GM18505 (cell line): ENCODE measurements around the gene ZNF569.
"Not testable (repeated sequence)": the region's sequence is repeated elsewhere in the genome, so short reads cannot be mapped to it uniquely, and the experiment has no call there.

ENCODE experiments used
- ATAC-seq: cut with Tn5 transposase; IDR thresholded peaks from one replicate; pipeline ENCODE4 v1.9.1; 2021; ENCODE audit not compliant: unreplicated experiment
- POLR2A ChIP-seq: IDR thresholded peaks from 4 replicates; pipeline ENCODE4 v1.6.1; 2011; ENCODE audit warnings: borderline replicate concordance; ENCODE audit not compliant: insufficient read depth, insufficient read length; ENCODE audit errors: extremely low read depth

Gene ZNF569

GRCh38 chr19:37452500-37453245 is 14.6 kb downstream of the ZNF569 start:
- ATAC-seq: no peak
- no peak for TF ChIP-seq POLR2A

- ATAC-seq: no peak
- no peak for TF ChIP-seq POLR2A
Measured at GRCh38 chr19:37413313-37414084, 53.7 kb downstream of the ZNF569 start.

DNA sequence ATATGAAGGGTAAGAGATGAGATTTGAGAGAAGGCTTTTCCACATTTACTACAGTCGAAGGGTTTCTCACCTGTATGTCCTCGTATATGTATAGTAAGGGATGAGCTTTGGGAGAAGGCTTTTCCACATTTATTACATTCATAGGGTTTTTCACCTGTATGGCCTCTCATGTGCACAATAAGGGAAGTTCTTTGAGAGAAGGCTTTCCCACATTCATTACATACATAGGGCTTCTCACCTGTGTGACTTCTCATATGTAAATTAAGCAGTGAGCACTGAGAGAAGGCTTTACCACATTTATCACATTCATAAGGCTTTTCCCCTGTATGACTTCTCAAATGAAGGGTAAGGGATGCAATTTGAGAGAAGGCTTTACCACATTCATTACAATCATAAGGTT is 54.5 kb downstream of the ZNF569 start:
- no peak for ATAC-seq
- no peak for TF ChIP-seq POLR2A

DNA sequence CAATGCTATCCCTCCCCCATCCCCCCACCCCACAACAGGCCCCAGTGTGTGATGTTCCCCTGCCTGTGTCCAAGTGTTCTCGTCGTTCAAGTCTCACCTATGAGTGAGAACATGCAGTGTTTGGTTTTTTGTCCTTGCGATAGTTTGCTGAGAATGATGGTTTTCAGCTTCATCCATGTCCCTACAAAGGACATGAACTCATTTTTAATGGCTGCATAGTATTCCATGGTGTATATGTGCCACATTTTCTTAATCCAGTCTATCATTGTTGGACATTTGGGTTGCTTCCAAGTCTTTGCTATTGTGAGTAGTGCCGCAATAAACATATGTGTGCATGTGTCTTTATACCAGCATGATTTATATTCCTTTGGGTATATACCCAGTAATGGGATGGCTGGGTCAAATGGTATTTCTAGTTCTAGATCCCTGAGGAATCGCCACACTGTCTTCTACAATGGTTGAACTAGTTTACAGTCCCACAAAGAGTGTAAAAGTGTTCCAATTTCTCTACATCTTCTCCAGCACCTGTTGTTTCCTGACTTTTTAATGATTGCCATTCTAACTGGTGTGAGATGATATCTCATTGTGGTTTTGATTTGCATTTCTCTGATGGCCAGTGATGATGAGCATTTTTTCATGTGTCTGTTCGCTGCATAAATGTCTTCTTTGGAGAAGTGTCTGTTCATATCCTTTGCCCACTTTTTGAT is 61.0 kb downstream of the ZNF569 start:
- not testable (repeated sequence) for ATAC-seq

- no peak for ATAC-seq
- no peak for TF ChIP-seq POLR2A
Measured at GRCh38 chr19:37403403-37403802, 63.8 kb downstream of the ZNF569 start.

DNA sequence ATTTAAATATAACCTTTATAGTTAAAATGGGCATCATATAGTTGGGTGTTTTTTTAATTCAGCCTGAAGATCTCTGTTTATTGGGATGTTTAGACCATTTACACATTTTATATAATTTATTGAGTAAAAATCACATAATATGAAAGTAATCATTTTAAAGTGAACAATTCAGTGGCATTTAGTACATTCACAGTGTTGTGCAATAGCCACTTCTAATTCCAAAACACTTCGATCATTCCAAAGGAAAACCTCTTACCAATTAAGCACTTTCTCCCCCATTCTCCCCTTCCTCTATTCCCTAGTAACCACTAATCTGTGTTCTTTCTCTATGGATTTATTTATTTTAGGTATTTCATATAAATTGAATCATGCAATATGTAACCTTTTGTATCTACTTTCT is 66.2 kb downstream of the ZNF569 start:
- no peak for TF ChIP-seq POLR2A
- no peak for ATAC-seq

- ATAC-seq: not testable (repeated sequence)
Measured at GRCh38 chr19:37391399-37391798, 75.8 kb downstream of the ZNF569 start.

GRCh38 chr19:37389234-37389633 is 78.0 kb downstream of the ZNF569 start:
- TF ChIP-seq POLR2A: no peak
- ATAC-seq: no peak

DNA sequence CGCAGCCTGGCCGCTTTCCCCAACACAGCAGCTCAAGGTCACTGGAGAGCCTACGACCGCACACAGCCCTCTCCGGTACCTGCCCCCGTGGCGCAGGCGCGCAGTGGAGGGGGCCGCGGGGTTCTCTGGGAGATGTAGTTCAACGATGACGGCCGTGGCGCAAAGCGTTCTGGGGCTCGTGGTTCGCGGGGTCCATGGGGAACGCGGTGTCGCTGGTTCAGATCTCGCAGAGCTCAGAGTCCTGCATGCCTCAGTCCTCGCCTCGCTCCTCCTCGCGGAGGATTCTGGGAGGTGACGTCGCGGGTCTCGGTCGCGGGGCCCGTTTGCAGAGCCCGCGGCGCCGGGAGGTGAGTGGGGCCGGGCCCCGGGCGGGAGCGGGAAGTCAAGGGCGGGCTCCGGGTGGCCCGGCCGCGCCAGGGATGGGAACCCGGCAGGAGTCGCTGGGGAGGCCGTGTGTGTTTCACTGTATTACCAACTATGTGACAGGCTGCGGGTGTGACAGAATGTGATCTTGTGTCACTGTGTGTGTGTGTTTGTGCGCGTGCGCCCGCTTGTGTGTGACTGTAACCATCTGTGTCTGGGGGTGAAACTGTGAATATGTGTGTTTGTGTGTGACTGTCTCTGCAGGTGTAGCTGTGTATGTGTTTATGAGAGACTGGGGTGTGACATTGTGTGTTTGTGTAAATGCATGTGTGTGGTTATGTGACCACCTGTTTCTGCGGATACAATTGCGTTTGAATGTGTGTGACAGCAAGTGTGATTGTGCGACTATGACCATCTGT is 96.2 kb downstream of the ZNF569 start, which contains the start of gene ZNF527:
Gene ZNF527 (plus strand): TSS at position 220 of the 782 bp plus-strand sequence. CDS start 3,100 bp downstream, outside the sequence.
- peak; percentile 98 for ATAC-seq
- peak; percentile 84 for TF ChIP-seq POLR2A

- peak; percentile 20 for ATAC-seq
Measured at GRCh38 chr19:37370386-37370879, 96.8 kb downstream of the ZNF569 start.

DNA sequence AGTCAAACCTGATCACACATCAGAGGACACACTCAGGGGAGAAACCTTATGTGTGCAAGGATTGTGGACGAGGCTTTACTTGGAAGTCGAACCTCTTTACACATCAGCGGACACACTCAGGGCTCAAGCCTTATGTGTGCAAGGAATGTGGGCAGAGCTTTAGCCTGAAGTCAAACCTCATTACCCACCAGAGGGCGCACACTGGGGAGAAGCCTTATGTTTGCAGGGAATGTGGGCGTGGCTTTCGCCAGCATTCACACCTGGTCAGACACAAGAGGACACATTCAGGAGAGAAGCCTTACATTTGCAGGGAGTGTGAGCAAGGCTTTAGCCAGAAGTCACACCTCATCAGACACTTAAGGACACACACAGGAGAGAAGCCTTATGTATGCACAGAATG is 104.5 kb downstream of the ZNF569 start:
- no peak for ATAC-seq
- TF ChIP-seq POLR2A: no peak

DNA sequence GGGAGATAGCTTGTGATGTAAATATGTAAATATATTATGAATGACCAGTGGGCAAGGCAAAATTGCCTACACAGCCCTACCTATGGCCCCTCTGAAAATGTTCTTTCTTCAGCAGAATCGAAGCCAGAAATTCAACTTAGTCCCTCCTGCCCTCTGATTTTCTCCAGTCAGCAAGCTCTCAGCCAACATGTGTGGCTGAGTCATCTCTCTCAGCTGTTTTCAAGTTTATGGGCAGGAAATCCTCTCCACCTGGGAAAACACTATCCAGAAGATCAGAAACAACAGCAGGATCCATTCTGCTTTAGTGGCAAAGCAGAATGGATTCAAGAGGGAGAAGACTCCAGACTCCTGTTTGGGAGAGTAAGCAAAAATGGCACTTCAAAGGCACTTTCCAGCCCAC is 105.2 kb downstream of the ZNF569 start:
- no peak for TF ChIP-seq POLR2A
- no peak for ATAC-seq
